Type B pancreatic cell (in vitro differentiated cells): Measurements from ENCODE around the gene ADIPOQ. TPM values are rescaled to one million over a fixed set of nuclear protein-coding genes. Genes with fewer than 3 reads are reported as not detected.

Experiments used
- DNase-seq: peaks from one replicate; pipeline ENCODE4 v3.0.0; 2021; ENCODE audit warnings: mixed read lengths; ENCODE audit not compliant: unreplicated experiment; ENCODE audit errors: extremely low spot score
- H3K27ac Mint-ChIP-seq: 2 replicates; pipeline ENCODE4 v1.8.0; 2021; ENCODE audit warnings: mild to moderate bottlenecking, mixed read lengths
- H3K27me3 Mint-ChIP-seq: 2 replicates; pipeline ENCODE4 v1.8.0; 2021; ENCODE audit warnings: mixed read lengths
- H3K36me3 Mint-ChIP-seq: 2 replicates; pipeline ENCODE4 v1.8.0; 2021; ENCODE audit warnings: mixed read lengths
- H3K4me1 Mint-ChIP-seq: one replicate; pipeline ENCODE4 v1.8.0; 2021; ENCODE audit warnings: mixed read lengths; ENCODE audit not compliant: unreplicated experiment
- H3K4me3 Mint-ChIP-seq: 2 replicates; pipeline ENCODE4 v1.8.0; 2021; ENCODE audit warnings: mild to moderate bottlenecking, mixed read lengths
- H3K9me3 Mint-ChIP-seq: 2 replicates; pipeline ENCODE4 v1.8.0; 2021; ENCODE audit warnings: mixed read lengths
- total RNA-seq: library from RNA; stranded (reverse); gene quantifications from 2 replicates; pipeline ENCODE4 v1.2.1, GENCODE V29; 2021; ENCODE audit warnings: low replicate concordance
- TF ChIP-seq, protein P1 (sequence below): fragments of 200-600 bp; sonication (generic); conservative IDR thresholded peaks from 2 replicates; pipeline ENCODE4 v1.5.0; 2021; ENCODE audit warnings: antibody characterized with exemption, mild to moderate bottlenecking

ADIPOQ gene
- total RNA-seq, 1 donor from 2014 or later, result not detected

- Mint-ChIP-seq H3K9me3 (no peaks in the 10 kb centered on the region), H3K27ac (no peak overlapping the region), H3K36me3 (no peaks in the 10 kb centered on the region), H3K4me1 (peaks cover 15% of the 10 kb centered on the region), H3K27me3 (peaks cover 73% of the 10 kb centered on the region), H3K4me3 (peak overlapping the region; percentile 81)
- TF ChIP-seq, protein P1, sequence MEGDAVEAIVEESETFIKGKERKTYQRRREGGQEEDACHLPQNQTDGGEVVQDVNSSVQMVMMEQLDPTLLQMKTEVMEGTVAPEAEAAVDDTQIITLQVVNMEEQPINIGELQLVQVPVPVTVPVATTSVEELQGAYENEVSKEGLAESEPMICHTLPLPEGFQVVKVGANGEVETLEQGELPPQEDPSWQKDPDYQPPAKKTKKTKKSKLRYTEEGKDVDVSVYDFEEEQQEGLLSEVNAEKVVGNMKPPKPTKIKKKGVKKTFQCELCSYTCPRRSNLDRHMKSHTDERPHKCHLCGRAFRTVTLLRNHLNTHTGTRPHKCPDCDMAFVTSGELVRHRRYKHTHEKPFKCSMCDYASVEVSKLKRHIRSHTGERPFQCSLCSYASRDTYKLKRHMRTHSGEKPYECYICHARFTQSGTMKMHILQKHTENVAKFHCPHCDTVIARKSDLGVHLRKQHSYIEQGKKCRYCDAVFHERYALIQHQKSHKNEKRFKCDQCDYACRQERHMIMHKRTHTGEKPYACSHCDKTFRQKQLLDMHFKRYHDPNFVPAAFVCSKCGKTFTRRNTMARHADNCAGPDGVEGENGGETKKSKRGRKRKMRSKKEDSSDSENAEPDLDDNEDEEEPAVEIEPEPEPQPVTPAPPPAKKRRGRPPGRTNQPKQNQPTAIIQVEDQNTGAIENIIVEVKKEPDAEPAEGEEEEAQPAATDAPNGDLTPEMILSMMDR, result no peak
- no peak for DNase-seq
Measured at GRCh38 chr3:186825294-186825821, 17.2 kb upstream of the ADIPOQ start.

GRCh38 chr3:186825872-186826409, 16.6 kb upstream of the ADIPOQ start:
- Mint-ChIP-seq H3K4me3 (peak overlapping the region; percentile 81), H3K27me3 (peaks cover 79% of the 10 kb centered on the region), H3K27ac (no peak overlapping the region), H3K9me3 (no peaks in the 10 kb centered on the region), H3K4me1 (peaks cover 15% of the 10 kb centered on the region), H3K36me3 (no peaks in the 10 kb centered on the region)
- TF ChIP-seq, protein P1, result no peak
- no peak for DNase-seq

DNA sequence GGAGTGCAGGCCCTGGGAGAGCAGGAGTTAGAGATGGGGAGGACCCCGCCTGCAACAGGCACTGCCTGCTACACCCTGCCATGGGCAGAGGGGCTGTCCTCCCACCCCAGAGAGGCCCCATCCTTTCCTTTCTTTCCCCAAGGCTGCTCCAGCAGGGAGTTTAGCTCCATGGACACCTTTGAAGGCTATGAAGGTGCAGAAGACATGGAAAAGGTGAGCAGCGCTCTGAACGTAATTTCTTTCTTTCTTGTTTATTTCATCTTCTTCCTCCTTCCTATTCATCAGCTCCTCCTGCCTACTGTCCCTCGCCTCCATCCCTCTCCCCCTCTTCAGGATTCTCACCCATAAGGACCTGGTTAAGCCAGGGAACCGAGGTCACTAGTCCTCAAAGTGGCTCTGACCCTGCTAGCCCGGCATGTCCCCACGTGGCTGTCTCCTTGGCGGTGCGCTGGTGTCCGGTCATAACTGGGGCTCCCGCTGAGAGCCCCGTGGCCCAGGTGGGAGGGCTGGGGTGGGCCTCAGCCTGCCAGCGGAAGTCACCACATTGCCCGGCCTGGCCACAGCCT, 16.0 kb upstream of the ADIPOQ start:
- no peak for DNase-seq
- no peak overlapping the region for H3K27ac Mint-ChIP-seq
- H3K36me3 Mint-ChIP-seq, result no peaks in the 10 kb centered on the region
- peaks cover 82% of the 10 kb centered on the region for H3K27me3 Mint-ChIP-seq
- TF ChIP-seq, protein P1, result no peak
- peak overlapping the region; percentile 81 for H3K4me3 Mint-ChIP-seq
- peaks cover 15% of the 10 kb centered on the region for H3K4me1 Mint-ChIP-seq
- H3K9me3 Mint-ChIP-seq, result no peaks in the 10 kb centered on the region

DNA sequence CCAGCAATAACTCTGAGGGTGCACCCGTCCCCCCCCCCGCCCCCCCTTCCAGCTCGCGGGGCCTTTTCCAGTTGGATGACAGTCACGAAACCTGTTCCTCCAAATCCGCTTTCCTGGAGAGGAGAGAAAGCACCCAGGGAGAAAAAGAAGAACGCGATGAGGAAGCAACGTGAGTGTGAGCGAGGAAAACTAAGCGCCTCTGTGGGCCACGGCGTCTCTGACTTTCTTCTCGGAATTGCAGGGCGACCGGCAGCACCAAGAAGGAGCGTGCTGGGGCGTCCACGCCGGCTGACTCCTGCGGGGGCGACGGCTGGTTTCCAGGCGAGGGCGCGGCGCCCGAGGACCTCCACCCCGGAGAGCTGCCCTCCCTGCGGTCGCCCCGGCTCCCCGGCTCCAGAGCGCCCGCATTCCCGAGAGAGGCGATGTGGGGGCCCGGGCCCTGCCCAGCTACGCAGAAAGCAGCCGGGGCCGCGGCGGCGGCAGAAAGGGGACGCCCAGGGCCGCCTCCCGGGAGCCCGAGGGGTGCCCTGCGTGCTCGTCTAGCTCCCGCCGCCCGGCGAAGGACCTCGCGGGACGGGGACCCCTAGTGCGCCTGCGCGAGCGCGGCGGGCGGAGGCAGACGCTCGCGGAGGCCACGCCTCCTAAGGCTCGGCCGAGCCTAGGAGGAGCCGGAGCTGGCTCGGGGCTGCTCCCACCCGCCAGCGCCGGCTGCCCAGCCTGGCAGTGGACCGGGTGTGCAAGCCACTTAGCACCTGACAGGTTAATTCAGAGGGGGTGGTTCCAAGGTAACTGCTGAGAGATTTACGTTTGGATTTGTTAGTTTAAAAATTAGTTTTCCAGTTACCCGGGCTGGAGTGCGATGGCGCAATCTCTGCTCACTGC, 15.3 kb upstream of the ADIPOQ start:
- H3K9me3 Mint-ChIP-seq, result no peaks in the 10 kb centered on the region
- H3K27ac Mint-ChIP-seq, result no peak overlapping the region
- TF ChIP-seq, protein P1, result no peak
- H3K36me3 Mint-ChIP-seq, result no peaks in the 10 kb centered on the region
- peaks cover 15% of the 10 kb centered on the region for H3K4me1 Mint-ChIP-seq
- peaks cover 84% of the 10 kb centered on the region for H3K27me3 Mint-ChIP-seq
- DNase-seq, result peak; percentile 85
- peak overlapping the region; percentile 81 for H3K4me3 Mint-ChIP-seq

DNA sequence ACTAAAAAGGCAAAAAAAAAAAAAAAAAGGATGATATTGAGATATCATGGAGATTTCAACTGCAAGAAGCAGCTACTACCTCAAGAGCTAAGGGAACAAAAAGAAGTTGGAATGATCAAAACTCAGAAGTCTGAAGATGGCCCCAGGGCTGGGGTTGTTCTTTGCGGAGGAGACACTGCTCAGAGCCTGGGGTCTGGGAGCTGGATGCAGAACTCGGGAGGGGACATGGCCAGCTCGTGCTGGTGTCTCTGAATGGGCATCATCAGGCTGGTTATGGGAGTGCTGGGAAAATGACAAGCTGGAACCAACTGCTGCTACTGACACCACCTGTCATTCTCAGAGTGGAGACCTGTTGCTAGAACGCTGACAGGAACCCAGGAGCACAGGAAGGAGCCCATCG, 14.2 kb upstream of the ADIPOQ start:
- Mint-ChIP-seq H3K4me3 (peak overlapping the region; percentile 25), H3K27ac (no peak overlapping the region), H3K4me1 (peaks cover 15% of the 10 kb centered on the region), H3K27me3 (peaks cover 89% of the 10 kb centered on the region), H3K9me3 (no peaks in the 10 kb centered on the region), H3K36me3 (no peaks in the 10 kb centered on the region)
- TF ChIP-seq, protein P1, result no peak
- no peak for DNase-seq
